Adrenal gland (tissue), 12 donors: ENCODE measurements around the gene MECR. TPM values are rescaled to one million over a fixed set of nuclear protein-coding genes. Genes with fewer than 3 reads are reported as not detected.

Source experiments
- DNase-seq, 7 donors: peaks; one replicate each; pipeline ENCODE4 v3.0.0-alpha.2; 2019 to 2020
- H3K27ac ChIP-seq, 5 donors: fragments of 200-600 bp; sonication (generic) in 4 of 5; 1 replicate in 3 of 5; 2 replicates in 2 of 5; pipeline versions ENCODE4 v1.5.1 to v1.8.0; 2016 to 2020; ENCODE audit warnings: mild to moderate bottlenecking in 1 of 5
- H3K27me3 ChIP-seq: fragments of 200-600 bp; 2 replicates; pipeline ENCODE4 v1.8.0; 2021
- H3K36me3 ChIP-seq, 2 donors: fragments of 200-600 bp; replicated peaks in 1 of 2; 1 replicate in 1 of 2; 2 replicates in 1 of 2; pipeline versions ENCODE4 v1.5.1 to v1.8.0; 2018 to 2022
- H3K4me1 ChIP-seq, 2 donors: fragments of 200-600 bp; replicated peaks in 1 of 2; 1 replicate in 1 of 2; 2 replicates in 1 of 2; pipeline versions ENCODE4 v1.5.1 to v1.8.0; 2018 to 2021
- H3K4me3 ChIP-seq, 4 donors: fragments of 200-600 bp; sonication (generic) in 3 of 4; one replicate each; pipeline ENCODE4 v1.5.1; 2016 to 2018
- H3K9me3 ChIP-seq, 3 donors: fragments of 200-600 bp; sonication (generic) in 1 of 3; replicated peaks in 1 of 3; 1 replicate in 2 of 3; 2 replicates in 1 of 3; pipeline versions ENCODE4 v1.5.1 to v1.8.0; 2016 to 2021
- CTCF ChIP-seq, 6 experiments: fragments of 450-650 bp in 4 of 6; fragments of 200-600 bp in 2 of 6; sonication (generic) in 1 of 6; IDR thresholded peaks; 1 replicate in 5 of 6; 2 replicates in 1 of 6; pipeline versions ENCODE4 v1.5.1 to v1.8.0; 2016 to 2021; ENCODE audit warnings: antibody characterized with exemption in 6 of 6, mild to moderate bottlenecking in 2 of 6, moderate library complexity in 1 of 6
- POLR2A ChIP-seq, 2 donors: fragments of 450-650 bp; IDR thresholded peaks; one replicate each; pipeline ENCODE4 v1.6.1; 2017; ENCODE audit warnings: antibody characterized with exemption in 2 of 2, mild to moderate bottlenecking in 2 of 2, moderate library complexity in 1 of 2
- WGBS, 4 donors: extraction: QIAGEN DNeasy Blood & Tissue Kit in 2 of 4; methylation state at CpG; one replicate each; pipeline versions ENCODE4 v1.1.5 to v1.1.7; 2013 to 2017; 5-methylcytosine and 5-hydroxymethylcytosine counted together
- intact Hi-C, 2 donors: fragments of 100-400 bp; cut with DNase I; formaldehyde crosslinking; loops; one replicate each; pipeline versions ENCODE4 v1.14.1 to v1.15.0; 2022 to 2023
- polyA plus RNA-seq, 3 donors: library from polyadenylated mRNA; stranded (reverse); fragments of 200-250 nt in 2 of 3; fragments of 350-450 nt in 1 of 3; fragmentation: Illumina TruSeq in 1 of 3; extraction: RNeasy Lipid Tissue Mini Kit (QIAGEN cat#74804) in 1 of 3; gene quantifications; one replicate each; pipeline ENCODE4 v1.2.3, GENCODE V29; 2013 to 2014
- total RNA-seq, 9 donors: library from RNA; depleted of rRNA in 4 of 9; stranded (reverse); fragments of >200 nt in 4 of 9; fragments of 120-200 nt in 1 of 9; fragmentation: NEBNext Ultra II Directional in 1 of 9; extraction: Animal tissue kit (Norgen Biotek cat#: 25700) in 1 of 9; gene quantifications; one replicate each; pipeline versions ENCODE4 v1.1.0 to v1.2.4, GENCODE V29; 2013 to 2023
- donor health status: healthy with polysubstance abuse.
- donor health status: Bipolar disorder and iron deficiency.
- donor health status: DM: yes; HTN: yes; CAD: no.
- donor health status: DM: no; HTN: no; CAD: no.
- donor health status: DM: no; HTN: no; CAD: no.
- donor health status: DM: yes; HTN: yes; CAD: no.

Gene MECR
- total and polyA plus RNA-seq, 12 donors = 26.1 to 53.1 (median 33.5) TPM

DNA sequence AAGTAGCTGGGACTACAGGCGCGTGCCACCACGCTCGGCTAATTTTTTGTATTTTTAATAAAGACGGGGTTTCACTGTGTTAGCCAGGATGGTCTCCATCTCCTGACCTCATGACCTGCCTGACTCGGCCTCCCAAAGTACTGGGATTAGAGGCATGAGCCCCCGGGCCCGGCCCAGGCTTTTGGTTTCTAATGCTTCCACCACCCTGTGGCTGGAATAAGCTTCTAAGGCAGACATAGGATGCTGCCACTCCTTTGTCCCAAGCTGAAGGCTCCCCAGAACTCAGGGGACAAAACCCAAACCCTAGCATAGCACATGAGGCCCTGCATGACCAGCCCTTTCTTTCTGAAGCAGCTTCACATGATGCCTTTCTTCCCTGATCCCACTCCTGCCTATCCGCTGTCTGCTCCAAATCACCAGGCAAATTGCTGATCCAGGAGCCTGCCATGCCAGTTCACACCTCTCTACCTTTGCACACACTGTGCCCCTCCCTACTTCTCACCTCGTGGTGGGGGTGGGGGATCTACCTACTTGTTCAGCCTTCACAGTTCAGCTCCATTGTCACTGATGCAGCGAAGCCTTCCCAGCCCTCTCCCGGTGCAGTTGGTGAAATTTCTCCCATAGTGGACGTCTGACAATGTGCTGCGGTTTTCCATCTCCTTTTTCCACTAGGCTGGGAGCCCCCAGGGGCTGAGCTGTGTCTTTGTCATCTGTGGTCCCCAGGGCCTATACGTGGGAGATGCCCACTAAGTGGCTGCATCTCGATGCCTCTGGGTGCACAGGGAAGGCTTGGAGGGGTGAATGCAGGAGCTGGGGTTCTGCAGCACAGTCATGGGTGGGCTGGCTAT lies 12.5 kb upstream of the MECR start:
- no peaks in the 10 kb centered on the region for H3K4me1 ChIP-seq
- H3K27me3 ChIP-seq = peaks cover 6% of the 10 kb centered on the region
- intact Hi-C loops = loop anchor here in 1 of 2 donors (10.0 kb wide), 2 partner anchors 612 to 872 kb away; no protein-coding TSS in a partner anchor
- H3K9me3 ChIP-seq = no peaks in the 10 kb centered on the region
- H3K27ac ChIP-seq = no peak overlapping the region
- no peak overlapping the region for H3K4me3 ChIP-seq
- no peak for DNase-seq
- TF ChIP-seq POLR2A (IDR thresholded peaks at IDR 0.05) (no peak), CTCF (IDR thresholded peaks at IDR 0.05) (no peak)
- 75 to 79% (median 76%) methylated on average over 16 of the region's 16 CpGs for WGBS, 4 donors
- H3K36me3 ChIP-seq = no peaks in the 10 kb centered on the region

DNA sequence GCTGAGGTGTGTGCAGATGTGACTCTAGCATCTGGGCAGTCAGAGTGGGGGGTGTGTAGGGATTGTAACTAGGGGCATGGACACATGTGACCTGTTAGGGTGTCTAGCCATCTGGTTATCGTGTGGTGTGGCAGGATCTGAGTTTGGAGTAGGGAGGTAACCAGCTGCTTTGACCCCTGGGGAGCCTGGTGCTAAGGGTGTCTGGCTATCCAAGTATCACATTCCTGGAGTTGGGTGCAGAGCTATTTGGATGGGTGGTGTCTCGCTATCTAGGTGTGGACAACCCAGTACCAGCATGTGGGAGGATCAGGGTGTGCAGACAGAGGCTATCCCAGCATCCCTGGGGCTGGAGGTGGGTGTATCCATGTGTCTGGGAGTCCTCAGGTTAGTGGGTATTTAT lies 10.3 kb upstream of the MECR start:
- H3K36me3 ChIP-seq = no peaks in the 10 kb centered on the region
- peaks cover 0 to 9% of the 10 kb centered on the region in 2 donors for H3K4me1 ChIP-seq
- peaks cover 6% of the 10 kb centered on the region for H3K27me3 ChIP-seq
- whole genome bisulfite sequencing, 4 donors = 51 to 78% (median 72%) methylated on average over 2 of the region's 2 CpGs
- no peak overlapping the region for H3K27ac ChIP-seq
- intact Hi-C loops = loop anchor here in 1 of 2 donors (10.0 kb wide), 2 partner anchors 614 to 874 kb away; no protein-coding TSS in a partner anchor
- no peaks in the 10 kb centered on the region for H3K9me3 ChIP-seq
- DNase-seq = no peak
- no peak overlapping the region for H3K4me3 ChIP-seq
- TF ChIP-seq CTCF (IDR thresholded peaks at IDR 0.05) = no peak
- TF ChIP-seq POLR2A (IDR thresholded peaks at IDR 0.05) = no peak

DNA sequence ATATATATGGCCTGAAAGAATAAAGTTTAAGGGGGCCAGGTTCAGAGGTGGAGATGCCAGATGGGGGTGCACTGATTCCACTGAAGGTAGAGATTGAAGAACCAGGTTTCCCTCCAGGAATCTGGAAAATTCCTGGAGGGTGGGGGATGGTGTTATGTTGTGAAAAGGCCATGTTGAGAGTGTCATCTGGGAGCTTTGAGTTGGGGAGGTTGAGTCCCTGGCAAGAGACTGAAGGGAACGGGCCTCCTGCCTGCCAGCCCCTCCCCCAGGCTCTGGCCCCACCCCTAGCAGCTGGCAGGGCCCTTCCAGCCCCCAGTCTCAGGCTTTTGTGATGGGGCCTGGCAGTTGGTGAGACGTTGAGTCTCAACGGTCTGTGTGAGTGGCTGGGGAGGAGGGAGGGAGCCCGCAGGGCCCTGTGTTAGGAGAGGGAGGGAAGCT lies 9.7 kb upstream of the MECR start:
- H3K27ac ChIP-seq = no peak overlapping the region
- intact Hi-C loops = loop anchor here in 1 of 2 donors (10.0 kb wide), 2 partner anchors 614 to 874 kb away; no protein-coding TSS in a partner anchor
- peaks cover 0 to 9% of the 10 kb centered on the region in 2 donors for H3K4me1 ChIP-seq
- DNase-seq = no peak
- no peak for TF ChIP-seq CTCF (IDR thresholded peaks at IDR 0.05)
- TF ChIP-seq POLR2A (IDR thresholded peaks at IDR 0.05) = no peak
- H3K27me3 ChIP-seq = peaks cover 6% of the 10 kb centered on the region
- 30 to 69% (median 48%) methylated on average over 4 of the region's 4 CpGs for WGBS, 4 donors
- no peaks in the 10 kb centered on the region for H3K36me3 ChIP-seq
- H3K4me3 ChIP-seq = no peak overlapping the region
- no peaks in the 10 kb centered on the region for H3K9me3 ChIP-seq

DNA sequence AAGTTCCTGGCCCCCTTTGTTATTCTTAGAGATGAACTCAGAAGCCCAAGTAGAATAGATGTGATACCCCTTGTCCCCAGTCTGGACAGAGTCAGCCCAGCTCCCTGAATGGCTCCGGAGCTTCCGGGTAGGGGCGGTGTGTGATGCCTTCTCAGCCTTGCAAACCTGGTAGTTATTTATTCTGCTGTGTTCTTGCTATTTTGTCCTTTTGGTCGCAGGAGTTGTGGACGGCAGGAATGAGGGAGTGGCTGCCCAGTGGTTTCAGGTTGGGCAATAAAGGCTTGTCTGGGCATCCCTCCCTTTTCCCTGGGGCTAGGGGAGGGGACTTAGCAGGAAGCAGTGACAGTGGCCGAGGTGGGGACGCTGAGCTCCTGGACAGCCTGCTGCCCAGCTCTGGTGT lies 8.4 kb upstream of the MECR start:
- WGBS, 4 donors = 58 to 66% (median 62%) methylated on average over 6 to 7 of the region's 7 CpGs
- Histone ChIP-seq H3K27me3 (peaks cover 6% of the 10 kb centered on the region), H3K27ac (no peak overlapping the region), H3K4me1 (peaks cover 0 to 9% of the 10 kb centered on the region in 2 donors), H3K36me3 (no peaks in the 10 kb centered on the region), H3K9me3 (no peaks in the 10 kb centered on the region), H3K4me3 (no peak overlapping the region)
- DNase-seq = no peak
- intact Hi-C loops = loop anchor here in 1 of 2 donors (5.0 to 10.0 kb wide), 2 partner anchors 846 to 1143 kb away; no protein-coding TSS in a partner anchor
- TF ChIP-seq POLR2A (IDR thresholded peaks at IDR 0.05) (no peak), CTCF (IDR thresholded peaks at IDR 0.05) (no peak)
